HPDE6-E6E7 (cell line): Measurements from ENCODE around the gene ALAS1.

Source experiments
- DNase-seq: peaks from one replicate; pipeline ENCODE4 v3.0.0; 2011; ENCODE audit warnings: missing footprints; ENCODE audit errors: extremely low spot score

Gene ALAS1

GRCh38 chr3:52198643-52199608, 966 bp downstream of the ALAS1 start:
- no peak for DNase-seq

GRCh38 chr3:52200981-52201679, 3.2 kb downstream of the ALAS1 start:
- DNase-seq = no peak

- no peak for DNase-seq
These were observed 4.6 kb downstream of the ALAS1 start for GRCh38 chr3:52202384-52203077.

GRCh38 chr3:52203701-52204100, 5.7 kb downstream of the ALAS1 start:
- DNase-seq = no peak

GRCh38 chr3:52204337-52205073, 6.5 kb downstream of the ALAS1 start:
- DNase-seq = no peak

GRCh38 chr3:52205727-52206372, 7.9 kb downstream of the ALAS1 start:
- no peak for DNase-seq

- DNase-seq = no peak
These were observed 10.6 kb downstream of the ALAS1 start for GRCh38 chr3:52208556-52208955.

- DNase-seq = no peak
These were observed 12.1 kb downstream of the ALAS1 start for GRCh38 chr3:52210037-52210436.

- DNase-seq = no peak
These were observed 12.6 kb downstream of the ALAS1 start for GRCh38 chr3:52210550-52211046.

GRCh38 chr3:52211268-52211891, 13.4 kb downstream of the ALAS1 start:
- DNase-seq = no peak

GRCh38 chr3:52213005-52213404, 15.0 kb downstream of the ALAS1 start:
- DNase-seq = no peak

GRCh38 chr3:52213901-52214300, 15.9 kb downstream of the ALAS1 start:
- no peak for DNase-seq

GRCh38 chr3:52215351-52215750, 17.4 kb downstream of the ALAS1 start:
- DNase-seq = no peak

GRCh38 chr3:52216585-52217408, 18.8 kb downstream of the ALAS1 start:
- peak; percentile 76 for DNase-seq

GRCh38 chr3:52217409-52217805, 19.4 kb downstream of the ALAS1 start:
- no peak for DNase-seq

GRCh38 chr3:52218026-52218425, 20.1 kb downstream of the ALAS1 start:
- DNase-seq = no peak

- no peak for DNase-seq
These were observed 20.5 kb downstream of the ALAS1 start for GRCh38 chr3:52218454-52218853.

GRCh38 chr3:52218937-52219650, 21.1 kb downstream of the ALAS1 start:
- DNase-seq = no peak
